Measurements from ENCODE around the gene CAMSAP3.

DNA sequence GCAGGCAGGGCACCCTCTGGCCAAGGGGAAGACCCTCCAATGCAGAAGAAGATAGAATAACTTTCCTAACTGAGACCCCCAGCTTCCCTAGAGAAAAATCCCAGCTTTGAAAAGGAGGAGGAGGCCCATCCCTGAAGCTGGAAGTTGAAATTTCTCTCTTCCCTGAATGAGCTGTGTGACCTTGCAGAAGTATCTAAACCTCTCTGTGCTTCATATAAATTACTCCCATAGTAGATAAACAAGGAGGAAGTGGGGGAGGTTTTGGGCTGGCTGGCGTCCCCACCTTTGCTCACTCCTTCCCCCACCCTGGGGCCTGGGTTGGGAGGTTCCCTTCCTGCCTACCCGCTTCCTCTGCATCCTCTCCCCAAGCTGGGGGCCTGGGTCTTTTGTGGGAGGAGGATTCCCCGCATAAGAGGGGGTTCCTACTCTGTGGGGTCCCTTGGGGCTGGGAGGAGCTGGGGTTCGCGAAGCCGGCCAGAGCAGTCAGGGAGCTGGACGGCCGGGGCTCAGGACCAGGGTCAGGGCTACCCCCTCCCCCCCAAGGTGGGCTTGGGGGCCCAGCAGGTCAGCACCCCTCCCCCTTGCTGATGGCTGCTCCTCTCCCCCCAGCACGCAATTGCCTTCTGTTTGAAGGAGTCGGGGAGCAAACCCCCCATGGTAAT is 11.7 kb downstream of the CAMSAP3 start:
- no peak for TF ChIP-seq POLR2AphosphoS5 (IDR thresholded peaks at IDR 0.05)
- TF ChIP-seq, protein P1, sequence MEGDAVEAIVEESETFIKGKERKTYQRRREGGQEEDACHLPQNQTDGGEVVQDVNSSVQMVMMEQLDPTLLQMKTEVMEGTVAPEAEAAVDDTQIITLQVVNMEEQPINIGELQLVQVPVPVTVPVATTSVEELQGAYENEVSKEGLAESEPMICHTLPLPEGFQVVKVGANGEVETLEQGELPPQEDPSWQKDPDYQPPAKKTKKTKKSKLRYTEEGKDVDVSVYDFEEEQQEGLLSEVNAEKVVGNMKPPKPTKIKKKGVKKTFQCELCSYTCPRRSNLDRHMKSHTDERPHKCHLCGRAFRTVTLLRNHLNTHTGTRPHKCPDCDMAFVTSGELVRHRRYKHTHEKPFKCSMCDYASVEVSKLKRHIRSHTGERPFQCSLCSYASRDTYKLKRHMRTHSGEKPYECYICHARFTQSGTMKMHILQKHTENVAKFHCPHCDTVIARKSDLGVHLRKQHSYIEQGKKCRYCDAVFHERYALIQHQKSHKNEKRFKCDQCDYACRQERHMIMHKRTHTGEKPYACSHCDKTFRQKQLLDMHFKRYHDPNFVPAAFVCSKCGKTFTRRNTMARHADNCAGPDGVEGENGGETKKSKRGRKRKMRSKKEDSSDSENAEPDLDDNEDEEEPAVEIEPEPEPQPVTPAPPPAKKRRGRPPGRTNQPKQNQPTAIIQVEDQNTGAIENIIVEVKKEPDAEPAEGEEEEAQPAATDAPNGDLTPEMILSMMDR (IDR thresholded peaks at IDR 0.05) = no peak
